ENCODE data around the gene ST6GALNAC5.

- TF ChIP-seq CTCF (IDR thresholded peaks at IDR 0.05 in 4 of 5, conservative IDR thresholded peaks at IDR 0.05 in 1 of 5) (no peak), POLR2A (IDR thresholded peaks at IDR 0.05) (no peak)
These were observed 154.5 kb downstream of the ST6GALNAC5 start for GRCh38 chr1:77021732-77022131.

All from gastrocnemius medialis (tissue), 4 donors.